ENCODE results near the gene FBXO9.

FBXO9 gene

GRCh38 chr6:53074347-53074746 lies 9.1 kb downstream of the FBXO9 start:
- no peak for DNase-seq (ENCODE audit: low spot score)
- in situ Hi-C loops (cut with MboI; ENCODE audit: low sequenced_read_pairs, unreplicated experiment), result no loop called here
- no peak for TF ChIP-seq CTCF (IDR thresholded peaks at IDR 0.05; ENCODE audit: borderline replicate concordance, control extremely low read depth, extremely low read depth, insufficient read depth, missing control alignments)

- no peak for TF ChIP-seq CTCF (IDR thresholded peaks at IDR 0.05; ENCODE audit: borderline replicate concordance, control extremely low read depth, extremely low read depth, insufficient read depth, missing control alignments)
- DNase-seq (ENCODE audit: low spot score), result no peak
- in situ Hi-C loops (cut with MboI; ENCODE audit: low sequenced_read_pairs, unreplicated experiment), result no loop called here
These were observed 15.6 kb downstream of the FBXO9 start for GRCh38 chr6:53080813-53081212.

DNA sequence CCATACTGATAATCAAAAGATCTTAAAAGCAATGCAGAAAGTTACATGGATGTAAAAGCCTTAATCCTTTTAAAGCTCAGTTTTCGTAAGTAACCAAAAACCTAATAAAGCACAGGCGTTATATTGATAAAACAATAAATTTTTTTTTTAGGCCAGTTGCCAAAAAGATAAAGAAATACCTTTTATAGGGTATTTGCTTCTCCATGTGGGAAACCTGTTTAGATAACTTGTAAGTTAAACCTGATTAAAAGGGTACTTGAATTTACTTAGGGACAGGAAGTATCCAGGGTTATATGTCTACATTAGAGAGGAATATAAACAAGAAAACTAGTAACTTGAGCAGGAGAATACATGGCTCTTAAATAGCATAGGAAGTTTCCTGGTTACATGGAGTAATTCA lies 21.1 kb downstream of the FBXO9 start:
- no peak for TF ChIP-seq CTCF (IDR thresholded peaks at IDR 0.05; ENCODE audit: borderline replicate concordance, control extremely low read depth, extremely low read depth, insufficient read depth, missing control alignments)
- DNase-seq (ENCODE audit: low spot score), result no peak
- in situ Hi-C loops (cut with MboI; ENCODE audit: low sequenced_read_pairs, unreplicated experiment), result no loop called here

GRCh38 chr6:53089948-53090347 lies 24.7 kb downstream of the FBXO9 start:
- no peak for DNase-seq (ENCODE audit: low spot score)
- in situ Hi-C loops (cut with MboI; ENCODE audit: low sequenced_read_pairs, unreplicated experiment), result no loop called here
- TF ChIP-seq CTCF (IDR thresholded peaks at IDR 0.05; ENCODE audit: borderline replicate concordance, control extremely low read depth, extremely low read depth, insufficient read depth, missing control alignments), result no peak

DNA sequence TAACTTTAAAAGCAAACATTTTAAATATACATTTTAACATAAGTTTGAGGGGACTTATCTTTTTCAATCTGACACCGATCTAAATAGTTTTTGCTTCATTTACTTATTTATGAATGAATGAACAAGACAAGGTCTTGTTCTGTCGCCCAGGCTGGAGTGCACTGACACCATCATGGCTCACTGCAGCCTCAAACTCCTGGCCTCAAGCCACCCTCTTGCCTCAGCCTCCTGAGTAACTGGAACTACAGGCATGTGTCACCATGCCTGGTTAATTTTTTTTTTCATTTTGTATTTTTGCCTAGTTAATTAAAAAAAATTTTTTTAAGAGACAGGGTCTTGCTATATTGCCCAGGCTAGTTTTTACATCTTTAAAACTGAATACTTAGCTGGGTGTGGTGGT lies 25.4 kb downstream of the FBXO9 start:
- in situ Hi-C loops (cut with MboI; ENCODE audit: low sequenced_read_pairs, unreplicated experiment), result no loop called here
- TF ChIP-seq CTCF (IDR thresholded peaks at IDR 0.05; ENCODE audit: borderline replicate concordance, control extremely low read depth, extremely low read depth, insufficient read depth, missing control alignments), result no peak
- DNase-seq (ENCODE audit: low spot score), result no peak

GRCh38 chr6:53095270-53095669 lies 30.1 kb downstream of the FBXO9 start:
- in situ Hi-C loops (cut with MboI; ENCODE audit: low sequenced_read_pairs, unreplicated experiment), result no loop called here
- TF ChIP-seq CTCF (IDR thresholded peaks at IDR 0.05; ENCODE audit: borderline replicate concordance, control extremely low read depth, extremely low read depth, insufficient read depth, missing control alignments), result no peak
- no peak for DNase-seq (ENCODE audit: low spot score)

DNA sequence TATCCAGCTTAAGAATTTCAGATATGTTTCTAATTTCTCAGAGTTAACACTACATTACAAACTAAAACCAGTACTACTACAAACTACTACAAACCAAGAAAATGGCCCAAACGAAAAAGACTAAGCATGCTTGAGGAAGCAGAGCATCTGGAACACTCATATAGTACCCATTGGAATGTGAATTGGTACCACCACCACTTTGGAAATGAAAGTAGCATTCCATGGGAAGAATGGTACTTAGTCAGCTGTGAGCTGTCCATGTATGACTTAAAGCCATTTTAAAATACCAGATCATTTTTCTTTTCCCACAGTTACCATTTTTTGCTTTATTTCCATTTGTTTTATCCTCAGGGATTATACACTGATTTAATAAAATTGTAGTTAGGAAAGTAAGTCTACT lies 30.5 kb downstream of the FBXO9 start:
- DNase-seq (ENCODE audit: low spot score), result no peak
- no peak for TF ChIP-seq CTCF (IDR thresholded peaks at IDR 0.05; ENCODE audit: borderline replicate concordance, control extremely low read depth, extremely low read depth, insufficient read depth, missing control alignments)
- in situ Hi-C loops (cut with MboI; ENCODE audit: low sequenced_read_pairs, unreplicated experiment), result no loop called here

Data from GM13976 (cell line).